ENCODE data around the gene TGFB1I1. TPM values are rescaled to one million over a fixed set of nuclear protein-coding genes. Genes with fewer than 3 reads are reported as not detected.

Gene TGFB1I1
- total RNA-seq, 1 experiment from 2014 or later, result 9.3 TPM

GRCh38 chr16:31485571-31485970 is 13.6 kb downstream of the TGFB1I1 start:
- ChIA-PET POLR2A (no interaction called here), CTCF (no interaction called here)
- intact Hi-C loops (cut with micrococcal nuclease; ENCODE audit: unreplicated experiment), result no loop called here
- H3K4me3 Mint-ChIP-seq (ENCODE audit: unreplicated experiment), result peak overlapping the region; percentile 43
- no peaks in the 10 kb centered on the region for H3K27me3 ChIP-seq (replicated peaks; ENCODE audit: control insufficient read depth, insufficient read depth, low read length)
- H3K9me3 ChIP-seq, result no peaks in the 10 kb centered on the region
- H3K27ac Mint-ChIP-seq (ENCODE audit: unreplicated experiment), result peak overlapping the region; percentile 89
- no TSS peak for BruUV-seq (replicated peaks)
- H3K36me3 Mint-ChIP-seq (ENCODE audit: insufficient read depth, unreplicated experiment), result peaks cover 20% of the 10 kb centered on the region
- H3K36me3 ChIP-seq (ENCODE audit: control insufficient read depth, insufficient read depth, low read length), result no peaks in the 10 kb centered on the region
- no peak for TF ChIP-seq CTCF (IDR thresholded peaks at IDR 0.05; ENCODE audit: insufficient read depth in 1 of 2, low read depth in 1 of 2, low read length in 1 of 2, severe bottlenecking in 1 of 2, unreplicated experiment in 1 of 2)
- H3K9me3 Mint-ChIP-seq (ENCODE audit: unreplicated experiment), result no peaks in the 10 kb centered on the region
- no peak for DNase-seq
- H3K27me3 Mint-ChIP-seq (ENCODE audit: insufficient read depth, unreplicated experiment), result no peaks in the 10 kb centered on the region
- H3K4me1 Mint-ChIP-seq (ENCODE audit: low read depth, unreplicated experiment), result no peaks in the 10 kb centered on the region
- peaks cover 18% of the 10 kb centered on the region for H3K4me1 ChIP-seq
- H3K4me3 ChIP-seq (ENCODE audit: low read depth, low read length), result no peak overlapping the region

DNA sequence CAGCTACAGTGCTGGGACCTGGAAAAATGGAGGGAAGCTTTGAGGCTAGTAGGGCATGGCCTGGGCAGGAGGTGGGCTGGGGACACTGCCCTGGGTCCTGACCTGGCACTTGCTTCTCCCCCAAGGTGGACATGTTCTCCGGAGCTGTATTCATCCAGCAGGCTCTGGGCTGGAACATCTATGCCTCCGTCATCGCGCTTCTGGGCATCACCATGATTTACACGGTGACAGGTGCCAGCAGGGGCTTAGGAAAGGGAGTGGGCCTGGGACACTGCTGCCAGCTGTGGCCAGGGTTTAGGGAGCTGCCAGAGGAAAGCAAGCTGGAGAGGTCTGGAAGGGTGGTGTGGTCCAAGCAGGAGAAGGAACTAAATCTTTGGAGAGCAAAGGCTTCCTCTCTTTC is 14.1 kb downstream of the TGFB1I1 start:
- POLR2A ChIA-PET, result no interaction called here
- CTCF ChIA-PET, result interaction anchor here (1.4 kb wide), 1 partner anchor 26 kb away, joined by 3 read pairs; the partner anchor contains the start of gene ARMC5
- peak overlapping the region; percentile 43 for H3K4me3 Mint-ChIP-seq (ENCODE audit: unreplicated experiment)

DNA sequence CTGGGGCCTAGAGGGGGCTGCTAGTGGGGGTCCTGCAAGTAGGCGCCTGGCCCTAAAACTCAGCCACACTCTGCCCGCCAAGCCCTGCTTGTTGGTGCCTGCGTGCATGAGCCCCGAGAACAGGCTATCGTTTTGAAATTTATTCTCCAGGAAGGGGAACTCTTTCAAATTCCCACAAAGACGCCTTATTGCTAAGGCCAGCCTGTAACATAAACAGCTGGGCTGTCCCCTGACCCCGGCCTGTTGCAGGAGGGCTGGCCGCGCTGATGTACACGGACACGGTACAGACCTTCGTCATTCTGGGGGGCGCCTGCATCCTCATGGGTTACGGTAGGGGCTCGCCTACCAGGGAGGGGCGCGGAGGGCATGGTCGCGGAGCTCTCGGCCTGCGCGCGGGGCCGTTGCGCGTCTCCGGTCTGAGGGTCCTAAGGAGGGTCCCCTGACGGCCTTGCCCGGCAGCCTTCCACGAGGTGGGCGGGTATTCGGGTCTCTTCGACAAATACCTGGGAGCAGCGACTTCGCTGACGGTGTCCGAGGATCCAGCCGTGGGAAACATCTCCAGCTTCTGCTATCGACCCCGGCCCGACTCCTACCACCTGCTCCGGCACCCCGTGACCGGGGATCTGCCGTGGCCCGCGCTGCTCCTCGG is 15.2 kb downstream of the TGFB1I1 start:
- H3K9me3 ChIP-seq, result no peaks in the 10 kb centered on the region
- no peak for TF ChIP-seq CTCF (IDR thresholded peaks at IDR 0.05; ENCODE audit: insufficient read depth in 1 of 2, low read depth in 1 of 2, low read length in 1 of 2, severe bottlenecking in 1 of 2, unreplicated experiment in 1 of 2)
- intact Hi-C loops (cut with micrococcal nuclease; ENCODE audit: unreplicated experiment), result no loop called here
- peaks cover 18% of the 10 kb centered on the region for H3K4me1 ChIP-seq
- no peaks in the 10 kb centered on the region for H3K27me3 ChIP-seq (replicated peaks; ENCODE audit: control insufficient read depth, insufficient read depth, low read length)
- ChIA-PET CTCF (interaction anchor here (1.4 kb wide), 1 partner anchor 28 kb away, joined by 3 read pairs; the partner anchor contains the start of gene ARMC5), POLR2A (no interaction called here)
- peak overlapping the region; percentile 82 for H3K4me3 Mint-ChIP-seq (ENCODE audit: unreplicated experiment)
- H3K36me3 Mint-ChIP-seq (ENCODE audit: insufficient read depth, unreplicated experiment), result peaks cover 23% of the 10 kb centered on the region
- no peaks in the 10 kb centered on the region for H3K27me3 Mint-ChIP-seq (ENCODE audit: insufficient read depth, unreplicated experiment)
- DNase-seq, result no peak
- TSS peak; percentile 42 for BruUV-seq (replicated peaks)
- no peaks in the 10 kb centered on the region for H3K9me3 Mint-ChIP-seq (ENCODE audit: unreplicated experiment)
- H3K4me1 Mint-ChIP-seq (ENCODE audit: low read depth, unreplicated experiment), result no peaks in the 10 kb centered on the region
- H3K4me3 ChIP-seq (ENCODE audit: low read depth, low read length), result peak overlapping the region; percentile 78
- H3K27ac Mint-ChIP-seq (ENCODE audit: unreplicated experiment), result no peak overlapping the region
- H3K36me3 ChIP-seq (ENCODE audit: control insufficient read depth, insufficient read depth, low read length), result no peaks in the 10 kb centered on the region

More for the DNA sequence above, 14.1 kb downstream of the TGFB1I1 start:
- Histone ChIP-seq H3K27me3 (replicated peaks; ENCODE audit: control insufficient read depth, insufficient read depth, low read length) (no peaks in the 10 kb centered on the region), H3K36me3 (ENCODE audit: control insufficient read depth, insufficient read depth, low read length) (no peaks in the 10 kb centered on the region), H3K4me1 (peaks cover 18% of the 10 kb centered on the region), H3K9me3 (no peaks in the 10 kb centered on the region), H3K4me3 (ENCODE audit: low read depth, low read length) (no peak overlapping the region)
- no peaks in the 10 kb centered on the region for H3K4me1 Mint-ChIP-seq (ENCODE audit: low read depth, unreplicated experiment)
- BruUV-seq (replicated peaks), result no TSS peak
- no peak for DNase-seq
- H3K36me3 Mint-ChIP-seq (ENCODE audit: insufficient read depth, unreplicated experiment), result peaks cover 20% of the 10 kb centered on the region
- H3K27me3 Mint-ChIP-seq (ENCODE audit: insufficient read depth, unreplicated experiment), result no peaks in the 10 kb centered on the region
- peak overlapping the region; percentile 89 for H3K27ac Mint-ChIP-seq (ENCODE audit: unreplicated experiment)
- no peak for TF ChIP-seq CTCF (IDR thresholded peaks at IDR 0.05; ENCODE audit: insufficient read depth in 1 of 2, low read depth in 1 of 2, low read length in 1 of 2, severe bottlenecking in 1 of 2, unreplicated experiment in 1 of 2)
- no peaks in the 10 kb centered on the region for H3K9me3 Mint-ChIP-seq (ENCODE audit: unreplicated experiment)
- intact Hi-C loops (cut with micrococcal nuclease; ENCODE audit: unreplicated experiment), result no loop called here

Measured in Caco-2 (cell line).